BLaER1 (cell line): ENCODE data around the gene PRKCH.
A peak's percentile ranks its signal among the peaks of the same experiment; 100 is the strongest.

ENCODE experiments used
- H3K27ac ChIP-seq: shearing (Covaris generic); formaldehyde crosslinking; 2 replicates; pipeline ENCODE4 v1.8.1; 2022
- H3K27me3 ChIP-seq: shearing (Covaris generic); formaldehyde crosslinking; 2 replicates; pipeline ENCODE4 v1.8.1; 2022
- H3K36me3 ChIP-seq: shearing (Covaris generic); formaldehyde crosslinking; 2 replicates; pipeline ENCODE4 v1.8.1; 2022
- H3K4me1 ChIP-seq: shearing (Covaris generic); formaldehyde crosslinking; 2 replicates; pipeline ENCODE4 v1.8.1; 2022
- H3K4me2 ChIP-seq: shearing (Covaris generic); formaldehyde crosslinking; 2 replicates; pipeline ENCODE4 v1.8.1; 2022
- H3K4me3 ChIP-seq: shearing (Covaris generic); formaldehyde crosslinking; 2 replicates; pipeline ENCODE4 v1.8.1; 2022
- H3K9ac ChIP-seq: shearing (Covaris generic); formaldehyde crosslinking; 2 replicates; pipeline ENCODE4 v1.8.1; 2022
- H3K9me3 ChIP-seq: shearing (Covaris generic); formaldehyde crosslinking; 2 replicates; pipeline ENCODE4 v1.8.1; 2022
- H4K20me1 ChIP-seq: shearing (Covaris generic); formaldehyde crosslinking; 2 replicates; pipeline ENCODE4 v1.8.1; 2022
- Cebpa-rat ChIP-seq: shearing (Covaris generic); IDR thresholded peaks from 2 replicates; pipeline ENCODE4 v1.8.1; 2022

PRKCH gene

GRCh38 chr14:61475316-61475715 lies 153.9 kb downstream of the PRKCH start:
- Histone ChIP-seq H3K4me2 (no peak overlapping the region), H3K4me1 (peaks cover 100% of the 10 kb centered on the region), H3K27me3 (no peaks in the 10 kb centered on the region), H3K36me3 (no peaks in the 10 kb centered on the region), H3K9ac (no peak overlapping the region), H3K4me3 (no peak overlapping the region), H4K20me1 (no peaks in the 10 kb centered on the region), H3K9me3 (no peaks in the 10 kb centered on the region), H3K27ac (peak overlapping the region; percentile 96)
- TF ChIP-seq Cebpa-rat: no peak

GRCh38 chr14:61476105-61476753 lies 154.8 kb downstream of the PRKCH start:
- Histone ChIP-seq H3K4me3 (peak overlapping the region; percentile 45), H3K9ac (peak overlapping the region; percentile 81), H3K4me1 (peaks cover 97% of the 10 kb centered on the region), H3K27ac (peak overlapping the region; percentile 96), H3K9me3 (no peaks in the 10 kb centered on the region), H3K27me3 (no peaks in the 10 kb centered on the region), H3K36me3 (0 out of 2 replicates have a peak, but pooled peaks cover 7% of the 10 kb centered on the region), H4K20me1 (no peaks in the 10 kb centered on the region), H3K4me2 (peak overlapping the region; percentile 80)
- no peak for TF ChIP-seq Cebpa-rat

GRCh38 chr14:61476754-61477410 lies 155.5 kb downstream of the PRKCH start:
- H3K27ac ChIP-seq: peak overlapping the region; percentile 96
- H3K9ac ChIP-seq: peak overlapping the region; percentile 81
- H3K9me3 ChIP-seq: no peaks in the 10 kb centered on the region
- H3K4me1 ChIP-seq: peaks cover 90% of the 10 kb centered on the region
- peak; percentile 94 for TF ChIP-seq Cebpa-rat
- H3K36me3 ChIP-seq: 0 out of 2 replicates have a peak, but pooled peaks cover 9% of the 10 kb centered on the region
- peak overlapping the region; percentile 80 for H3K4me2 ChIP-seq
- H3K4me3 ChIP-seq: peak overlapping the region; percentile 45
- H4K20me1 ChIP-seq: no peaks in the 10 kb centered on the region
- H3K27me3 ChIP-seq: no peaks in the 10 kb centered on the region

GRCh38 chr14:61477712-61478462 lies 156.5 kb downstream of the PRKCH start:
- H3K9ac ChIP-seq: peak overlapping the region; percentile 81

GRCh38 chr14:61478971-61479473 lies 157.6 kb downstream of the PRKCH start:
- Histone ChIP-seq H3K4me3 (no peak overlapping the region), H3K36me3 (peaks cover 27% of the 10 kb centered on the region; the same call in 1 of the 2 replicates), H3K9ac (peak overlapping the region; percentile 81; the same call in 1 of the 2 replicates), H4K20me1 (no peaks in the 10 kb centered on the region), H3K9me3 (no peaks in the 10 kb centered on the region), H3K27ac (peak overlapping the region; percentile 96), H3K4me2 (peak overlapping the region; percentile 80), H3K4me1 (peaks cover 69% of the 10 kb centered on the region), H3K27me3 (no peaks in the 10 kb centered on the region)
- TF ChIP-seq Cebpa-rat: no peak

More at GRCh38 chr14:61477712-61478462, 156.5 kb downstream of the PRKCH start:
- no peaks in the 10 kb centered on the region for H4K20me1 ChIP-seq
- peak overlapping the region; percentile 80 for H3K4me2 ChIP-seq
- H3K4me1 ChIP-seq: peaks cover 80% of the 10 kb centered on the region
- H3K27me3 ChIP-seq: no peaks in the 10 kb centered on the region
- peak overlapping the region; percentile 96 for H3K27ac ChIP-seq
- H3K36me3 ChIP-seq: peaks cover 18% of the 10 kb centered on the region; the same call in 1 of the 2 replicates
- no peaks in the 10 kb centered on the region for H3K9me3 ChIP-seq
- no peak for TF ChIP-seq Cebpa-rat
- no peak overlapping the region for H3K4me3 ChIP-seq

GRCh38 chr14:61479746-61480502 lies 158.5 kb downstream of the PRKCH start:
- peak overlapping the region; percentile 80 for H3K4me2 ChIP-seq
- no peaks in the 10 kb centered on the region for H4K20me1 ChIP-seq
- peaks cover 36% of the 10 kb centered on the region for H3K36me3 ChIP-seq
- H3K27ac ChIP-seq: peak overlapping the region; percentile 96
- TF ChIP-seq Cebpa-rat: no peak
- no peaks in the 10 kb centered on the region for H3K9me3 ChIP-seq
- H3K4me1 ChIP-seq: peaks cover 60% of the 10 kb centered on the region
- H3K9ac ChIP-seq: 0 out of 2 replicates have a peak overlapping the region, but pooled peaks have one; percentile 6
- H3K4me3 ChIP-seq: no peak overlapping the region
- no peaks in the 10 kb centered on the region for H3K27me3 ChIP-seq

- H3K4me2 ChIP-seq: peak overlapping the region; percentile 80; the same call in 1 of the 2 replicates
- H3K27ac ChIP-seq: no peak overlapping the region
- peaks cover 45% of the 10 kb centered on the region for H3K36me3 ChIP-seq
- H3K27me3 ChIP-seq: no peaks in the 10 kb centered on the region
- H3K4me3 ChIP-seq: no peak overlapping the region
- no peak for TF ChIP-seq Cebpa-rat
- H3K9ac ChIP-seq: no peak overlapping the region
- H3K4me1 ChIP-seq: peaks cover 51% of the 10 kb centered on the region
- no peaks in the 10 kb centered on the region for H3K9me3 ChIP-seq
- H4K20me1 ChIP-seq: no peaks in the 10 kb centered on the region
Measured at GRCh38 chr14:61480704-61481285, 159.4 kb downstream of the PRKCH start.

GRCh38 chr14:61481701-61482100 lies 160.3 kb downstream of the PRKCH start:
- no peak for TF ChIP-seq Cebpa-rat
- no peaks in the 10 kb centered on the region for H4K20me1 ChIP-seq
- no peaks in the 10 kb centered on the region for H3K27me3 ChIP-seq
- peaks cover 54% of the 10 kb centered on the region for H3K36me3 ChIP-seq
- no peak overlapping the region for H3K27ac ChIP-seq
- H3K9ac ChIP-seq: no peak overlapping the region
- no peak overlapping the region for H3K4me3 ChIP-seq
- H3K9me3 ChIP-seq: no peaks in the 10 kb centered on the region
- H3K4me1 ChIP-seq: peaks cover 42% of the 10 kb centered on the region
- no peak overlapping the region for H3K4me2 ChIP-seq
